ENCODE data around the gene C3orf20.
A peak's percentile ranks its signal among the peaks of the same experiment; 100 is the strongest.

Gene C3orf20

GRCh38 chr3:14674841-14675240, at the start of gene C3orf20:
TSS of gene C3orf20 (plus strand) at chr3:14675141. CDS start at chr3:14682714, 7,573 bp downstream.
- no peak for DNase-seq

- DNase-seq = no peak
Measured at GRCh38 chr3:14625443-14625842, 49.5 kb upstream of the C3orf20 start.

- DNase-seq = no peak
Measured at GRCh38 chr3:14627815-14628214, 47.1 kb upstream of the C3orf20 start.

GRCh38 chr3:14628406-14628805, 46.5 kb upstream of the C3orf20 start:
- no peak for DNase-seq

- DNase-seq = no peak
Measured at GRCh38 chr3:14630404-14631100, 44.4 kb upstream of the C3orf20 start.

GRCh38 chr3:14631101-14631497, 43.8 kb upstream of the C3orf20 start:
- no peak for DNase-seq

- DNase-seq = no peak
Measured at GRCh38 chr3:14631687-14632441, 43.1 kb upstream of the C3orf20 start.

- DNase-seq = no peak
Measured at GRCh38 chr3:14632442-14632930, 42.5 kb upstream of the C3orf20 start.

- DNase-seq = no peak
Measured at GRCh38 chr3:14633417-14633816, 41.5 kb upstream of the C3orf20 start.

GRCh38 chr3:14633819-14634424, 41.0 kb upstream of the C3orf20 start:
- DNase-seq = peak; percentile 45 to 66

- no peak for DNase-seq
Measured at GRCh38 chr3:14634763-14635400, 40.1 kb upstream of the C3orf20 start.

GRCh38 chr3:14636496-14637087, 38.3 kb upstream of the C3orf20 start:
- no peak for DNase-seq

- DNase-seq = no peak
Measured at GRCh38 chr3:14640157-14640562, 34.8 kb upstream of the C3orf20 start.

GRCh38 chr3:14640734-14641133, 34.2 kb upstream of the C3orf20 start:
- no peak for DNase-seq

- DNase-seq = no peak
Measured at GRCh38 chr3:14641346-14641745, 33.6 kb upstream of the C3orf20 start.

- DNase-seq = no peak
Measured at GRCh38 chr3:14645453-14645852, 29.5 kb upstream of the C3orf20 start.

GRCh38 chr3:14646131-14646573, 28.8 kb upstream of the C3orf20 start:
- DNase-seq = no peak

GRCh38 chr3:14646589-14647413, 28.1 kb upstream of the C3orf20 start:
- no peak for DNase-seq

- DNase-seq = no peak
Measured at GRCh38 chr3:14647976-14648955, 26.7 kb upstream of the C3orf20 start.

- no peak for DNase-seq
Measured at GRCh38 chr3:14649466-14649865, 25.5 kb upstream of the C3orf20 start.

GRCh38 chr3:14650193-14650592, 24.7 kb upstream of the C3orf20 start:
- DNase-seq = no peak

Measured in activated T-cell treated with anti-CD3 and anti-CD28 coated beads, Interleukin-2, amount 50 U/mL, for 48 hours (primary cell).